Measurements from ENCODE around the gene OSBPL10. TPM values are rescaled to one million over a fixed set of nuclear protein-coding genes. Genes with fewer than 3 reads are reported as not detected.

The OSBPL10 gene
- polyA plus RNA-seq, 1 donor = 12.4 TPM

DNA sequence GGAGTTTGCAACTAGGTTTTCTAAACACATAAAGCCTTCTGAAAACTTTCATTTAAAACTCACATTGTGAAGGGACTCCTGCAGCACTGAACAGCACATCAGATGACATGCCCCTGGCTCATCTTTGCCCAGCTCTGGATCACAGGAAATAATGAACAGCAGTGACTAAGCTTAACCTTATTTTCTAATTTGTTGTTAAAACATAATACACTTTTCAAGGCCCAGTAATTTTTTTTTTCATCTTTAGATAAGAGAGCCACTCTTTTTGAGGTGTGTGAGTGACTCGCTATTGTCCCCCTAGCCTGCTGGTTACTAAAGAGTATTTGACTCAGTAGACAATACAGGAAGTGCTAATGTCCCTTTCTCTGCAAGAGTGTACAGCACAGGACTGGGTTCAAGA, 204.0 kb downstream of the OSBPL10 start:
- no peak for DNase-seq
- Histone ChIP-seq H3K27ac (ENCODE audit: low read length) (no peak overlapping the region), H3K4me3 (ENCODE audit: low read length) (no peak overlapping the region), H3K36me3 (ENCODE audit: control insufficient read depth, insufficient read depth, low read length) (no peaks in the 10 kb centered on the region), H3K9me3 (ENCODE audit: control insufficient read depth, low read depth, low read length) (no peaks in the 10 kb centered on the region), H3K27me3 (ENCODE audit: control insufficient read depth, insufficient read depth, low read length) (no peaks in the 10 kb centered on the region), H3K4me1 (ENCODE audit: control insufficient read depth, insufficient read depth, low read length) (no peaks in the 10 kb centered on the region)
- WGBS (ENCODE audit: insufficient coverage, low lambda C conversion rate) = no CpG with 5 or more reads among the region's 1 CpG

DNA sequence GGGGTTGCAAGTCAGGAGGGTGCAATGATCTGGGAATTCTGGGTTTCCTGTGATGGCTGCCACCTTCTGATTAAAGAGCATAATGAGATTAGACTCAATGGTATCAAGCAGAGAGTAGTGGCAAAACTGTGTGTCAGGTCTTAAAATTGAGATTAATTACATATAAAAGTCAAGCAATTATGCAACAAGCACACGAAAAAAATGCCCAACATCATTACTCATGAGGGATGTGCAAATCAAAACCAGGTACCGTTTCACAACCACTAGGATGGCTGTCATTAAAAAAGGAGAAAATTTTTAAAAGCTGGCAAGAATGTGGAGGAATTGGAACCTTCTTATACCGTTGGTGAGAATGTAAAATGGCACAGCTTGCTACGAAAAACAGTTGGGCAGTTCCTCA, 205.0 kb downstream of the OSBPL10 start:
- Histone ChIP-seq H3K4me1 (ENCODE audit: control insufficient read depth, insufficient read depth, low read length) (no peaks in the 10 kb centered on the region), H3K4me3 (ENCODE audit: low read length) (no peak overlapping the region), H3K27me3 (ENCODE audit: control insufficient read depth, insufficient read depth, low read length) (no peaks in the 10 kb centered on the region), H3K27ac (ENCODE audit: low read length) (no peak overlapping the region), H3K36me3 (ENCODE audit: control insufficient read depth, insufficient read depth, low read length) (no peaks in the 10 kb centered on the region), H3K9me3 (ENCODE audit: control insufficient read depth, low read depth, low read length) (no peaks in the 10 kb centered on the region)
- no peak for DNase-seq
- WGBS (ENCODE audit: insufficient coverage, low lambda C conversion rate) = 92% methylated on average over 2 of the region's 4 CpGs

DNA sequence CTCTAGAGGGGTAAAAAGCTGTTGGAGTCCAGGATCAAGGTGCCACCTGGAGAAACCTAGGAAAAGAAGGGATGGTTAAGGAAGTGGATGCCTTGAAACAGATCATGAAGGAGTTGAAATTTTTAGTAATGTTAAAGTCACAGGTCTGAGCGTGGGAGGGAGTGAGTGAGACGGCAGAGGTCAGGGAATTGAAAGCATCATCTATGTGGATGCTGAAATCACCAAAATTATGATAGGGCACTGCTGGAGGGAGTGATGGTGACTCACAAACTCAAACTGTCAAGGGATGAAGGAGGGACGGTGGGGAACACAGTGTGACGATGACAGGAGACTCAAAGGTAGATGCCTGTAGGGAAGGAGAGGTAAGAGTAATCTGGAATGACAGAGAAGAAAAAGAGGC, 205.7 kb downstream of the OSBPL10 start:
- H3K36me3 ChIP-seq (ENCODE audit: control insufficient read depth, insufficient read depth, low read length) = no peaks in the 10 kb centered on the region
- WGBS (ENCODE audit: insufficient coverage, low lambda C conversion rate) = 100% methylated on average over 4 of the region's 4 CpGs
- no peaks in the 10 kb centered on the region for H3K9me3 ChIP-seq (ENCODE audit: control insufficient read depth, low read depth, low read length)
- no peaks in the 10 kb centered on the region for H3K4me1 ChIP-seq (ENCODE audit: control insufficient read depth, insufficient read depth, low read length)
- no peak overlapping the region for H3K4me3 ChIP-seq (ENCODE audit: low read length)
- no peak overlapping the region for H3K27ac ChIP-seq (ENCODE audit: low read length)
- DNase-seq = no peak
- H3K27me3 ChIP-seq (ENCODE audit: control insufficient read depth, insufficient read depth, low read length) = no peaks in the 10 kb centered on the region

DNA sequence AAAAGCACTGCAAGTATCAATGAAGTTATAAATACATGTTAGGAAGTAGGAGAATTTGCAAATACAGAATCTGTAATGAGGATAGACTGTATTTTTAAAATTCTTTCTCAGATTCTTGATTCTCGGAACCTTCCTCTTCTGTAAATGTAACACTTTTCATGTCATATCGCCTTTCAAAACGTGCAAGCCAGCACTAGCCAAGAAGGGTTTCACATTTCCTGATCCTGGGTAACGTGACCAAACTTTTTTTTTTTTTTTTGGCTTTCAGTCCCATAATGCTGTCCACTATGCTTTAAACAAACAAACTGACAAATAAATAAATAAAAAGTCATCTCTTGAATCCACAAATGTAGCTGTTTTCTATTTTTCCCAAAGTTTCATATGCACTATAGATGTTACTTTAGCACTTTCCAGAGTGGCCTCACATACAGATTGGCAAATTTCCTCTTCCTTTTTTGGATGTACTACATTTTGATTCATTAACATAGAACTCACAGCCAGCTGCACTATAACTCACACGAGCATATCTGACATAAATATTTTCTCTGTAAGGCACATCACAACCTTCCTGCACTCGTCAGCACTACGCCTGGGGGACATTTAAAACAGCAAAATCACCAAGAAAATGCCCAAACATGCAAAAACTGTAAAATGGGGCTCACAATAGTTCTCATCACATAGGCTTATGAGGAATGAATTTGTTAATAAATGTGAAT, 208.1 kb downstream of the OSBPL10 start:
- Histone ChIP-seq H3K36me3 (ENCODE audit: control insufficient read depth, insufficient read depth, low read length) (no peaks in the 10 kb centered on the region), H3K9me3 (ENCODE audit: control insufficient read depth, low read depth, low read length) (no peaks in the 10 kb centered on the region), H3K27ac (ENCODE audit: low read length) (no peak overlapping the region), H3K4me1 (ENCODE audit: control insufficient read depth, insufficient read depth, low read length) (no peaks in the 10 kb centered on the region), H3K27me3 (ENCODE audit: control insufficient read depth, insufficient read depth, low read length) (no peaks in the 10 kb centered on the region), H3K4me3 (ENCODE audit: low read length) (no peak overlapping the region)
- WGBS (ENCODE audit: insufficient coverage, low lambda C conversion rate) = no CpG with 5 or more reads among the region's 7 CpGs
- no peak for DNase-seq

DNA sequence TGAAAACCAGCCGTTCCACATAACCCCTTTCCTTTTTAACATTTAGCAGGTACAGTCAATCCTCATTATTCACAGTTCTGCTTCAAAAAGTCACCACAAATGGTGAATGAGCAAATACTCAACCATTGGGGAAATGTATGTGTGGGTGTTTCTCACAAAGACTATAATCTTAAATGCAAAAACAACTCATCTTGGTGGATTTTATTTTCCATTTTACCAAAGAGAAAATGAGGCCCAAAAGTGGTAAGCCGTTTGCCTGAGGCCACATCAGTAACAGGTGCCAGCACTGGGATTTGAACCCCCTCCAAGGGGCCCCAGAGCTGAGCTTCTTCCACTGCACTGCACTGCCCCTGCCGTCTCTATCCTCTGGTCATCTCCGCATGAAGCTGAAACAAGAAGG, 208.8 kb downstream of the OSBPL10 start:
- H3K9me3 ChIP-seq (ENCODE audit: control insufficient read depth, low read depth, low read length) = no peaks in the 10 kb centered on the region
- no peak overlapping the region for H3K27ac ChIP-seq (ENCODE audit: low read length)
- H3K36me3 ChIP-seq (ENCODE audit: control insufficient read depth, insufficient read depth, low read length) = no peaks in the 10 kb centered on the region
- no peak overlapping the region for H3K4me3 ChIP-seq (ENCODE audit: low read length)
- WGBS (ENCODE audit: insufficient coverage, low lambda C conversion rate) = no CpG with 5 or more reads among the region's 4 CpGs
- H3K27me3 ChIP-seq (ENCODE audit: control insufficient read depth, insufficient read depth, low read length) = no peaks in the 10 kb centered on the region
- H3K4me1 ChIP-seq (ENCODE audit: control insufficient read depth, insufficient read depth, low read length) = no peaks in the 10 kb centered on the region
- DNase-seq = no peak

DNA sequence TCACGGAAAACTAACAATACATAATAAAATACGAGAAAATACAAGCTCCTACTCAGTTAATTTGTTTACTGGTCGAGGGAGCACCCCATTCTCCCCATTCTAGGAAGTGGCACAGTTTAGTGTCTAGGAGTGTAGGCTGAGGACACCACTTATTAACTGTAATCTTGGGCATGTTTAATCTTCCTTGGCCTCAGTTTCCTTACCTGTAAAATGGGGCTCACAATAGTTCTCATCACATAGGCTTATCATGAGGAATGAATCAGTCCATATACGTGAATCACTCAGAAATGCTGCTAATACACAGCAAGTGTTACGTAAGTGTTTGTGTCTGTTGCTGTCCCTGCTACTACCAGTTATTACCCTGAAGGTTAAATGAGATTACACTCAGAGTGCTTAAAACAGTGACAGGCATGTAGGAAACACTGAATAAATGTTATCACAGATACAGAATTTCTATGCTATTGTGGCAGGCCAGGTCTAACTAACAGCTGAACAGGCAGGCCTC, 210.2 kb downstream of the OSBPL10 start:
- Histone ChIP-seq H3K36me3 (ENCODE audit: control insufficient read depth, insufficient read depth, low read length) (no peaks in the 10 kb centered on the region), H3K27ac (ENCODE audit: low read length) (no peak overlapping the region), H3K27me3 (ENCODE audit: control insufficient read depth, insufficient read depth, low read length) (no peaks in the 10 kb centered on the region), H3K4me3 (ENCODE audit: low read length) (no peak overlapping the region), H3K4me1 (ENCODE audit: control insufficient read depth, insufficient read depth, low read length) (no peaks in the 10 kb centered on the region), H3K9me3 (ENCODE audit: control insufficient read depth, low read depth, low read length) (no peaks in the 10 kb centered on the region)
- DNase-seq = no peak
- 100% methylated on average over 3 of the region's 5 CpGs for WGBS (ENCODE audit: insufficient coverage, low lambda C conversion rate)

DNA sequence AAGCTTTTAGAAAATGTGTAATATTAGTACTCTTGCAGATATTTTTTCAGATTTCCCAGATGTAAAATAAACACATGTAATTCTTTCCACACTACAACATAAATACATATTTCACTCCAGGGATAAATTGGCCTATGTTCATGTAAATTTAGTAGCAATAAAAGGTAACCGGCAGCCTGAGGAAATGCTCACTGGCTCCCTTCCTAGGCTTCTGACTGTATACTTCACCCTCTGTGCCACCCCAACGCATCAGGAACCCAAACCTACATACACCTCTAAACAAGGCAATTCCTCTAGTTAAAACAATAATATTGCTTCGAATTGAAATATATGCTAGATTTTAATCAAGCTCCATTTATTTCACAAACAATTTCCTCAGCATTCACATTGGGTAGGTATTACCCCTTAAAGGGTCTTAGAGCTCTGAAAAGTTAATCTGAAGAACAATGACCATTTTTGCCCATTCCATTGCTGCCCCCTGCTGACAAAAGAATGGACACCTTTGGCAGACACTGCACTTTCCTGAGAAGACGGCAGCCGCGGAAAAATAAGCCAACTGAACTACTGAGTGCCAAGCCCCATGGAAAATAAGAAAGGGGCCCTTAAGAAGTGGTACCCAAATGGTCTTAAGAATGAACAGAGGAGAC, 212.5 kb downstream of the OSBPL10 start:
- no CpG with 5 or more reads among the region's 6 CpGs for WGBS (ENCODE audit: insufficient coverage, low lambda C conversion rate)
- H3K27me3 ChIP-seq (ENCODE audit: control insufficient read depth, insufficient read depth, low read length) = no peaks in the 10 kb centered on the region
- peak; percentile 19 to 33 for DNase-seq
- H3K9me3 ChIP-seq (ENCODE audit: control insufficient read depth, low read depth, low read length) = no peaks in the 10 kb centered on the region
- H3K36me3 ChIP-seq (ENCODE audit: control insufficient read depth, insufficient read depth, low read length) = no peaks in the 10 kb centered on the region
- no peaks in the 10 kb centered on the region for H3K4me1 ChIP-seq (ENCODE audit: control insufficient read depth, insufficient read depth, low read length)
- H3K27ac ChIP-seq (ENCODE audit: low read length) = no peak overlapping the region
- no peak overlapping the region for H3K4me3 ChIP-seq (ENCODE audit: low read length)

DNA sequence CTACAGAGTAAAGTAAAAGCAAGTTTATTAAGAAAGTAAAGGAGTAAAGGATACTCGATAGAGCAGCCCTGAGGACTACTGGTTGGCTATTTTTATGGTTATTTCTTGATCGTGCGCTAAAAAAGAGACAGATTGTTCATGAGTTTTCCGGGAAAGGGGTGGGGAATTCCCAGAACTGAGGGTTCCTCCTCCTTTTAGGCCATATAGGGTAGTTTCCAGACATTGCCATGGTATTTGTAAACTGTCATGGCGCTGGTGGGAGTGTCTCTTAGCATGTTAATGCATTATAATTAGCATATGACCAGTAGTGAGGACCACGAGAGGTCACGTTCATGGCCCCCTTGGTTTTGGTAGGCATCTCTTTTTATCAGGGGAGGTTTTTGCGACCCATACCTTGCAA, 213.1 kb downstream of the OSBPL10 start:
- no peak for DNase-seq
- no peaks in the 10 kb centered on the region for H3K4me1 ChIP-seq (ENCODE audit: control insufficient read depth, insufficient read depth, low read length)
- H3K36me3 ChIP-seq (ENCODE audit: control insufficient read depth, insufficient read depth, low read length) = no peaks in the 10 kb centered on the region
- WGBS (ENCODE audit: insufficient coverage, low lambda C conversion rate) = 100% methylated on average over 3 of the region's 8 CpGs
- H3K9me3 ChIP-seq (ENCODE audit: control insufficient read depth, low read depth, low read length) = no peaks in the 10 kb centered on the region
- no peaks in the 10 kb centered on the region for H3K27me3 ChIP-seq (ENCODE audit: control insufficient read depth, insufficient read depth, low read length)
- no peak overlapping the region for H3K27ac ChIP-seq (ENCODE audit: low read length)
- no peak overlapping the region for H3K4me3 ChIP-seq (ENCODE audit: low read length)

DNA sequence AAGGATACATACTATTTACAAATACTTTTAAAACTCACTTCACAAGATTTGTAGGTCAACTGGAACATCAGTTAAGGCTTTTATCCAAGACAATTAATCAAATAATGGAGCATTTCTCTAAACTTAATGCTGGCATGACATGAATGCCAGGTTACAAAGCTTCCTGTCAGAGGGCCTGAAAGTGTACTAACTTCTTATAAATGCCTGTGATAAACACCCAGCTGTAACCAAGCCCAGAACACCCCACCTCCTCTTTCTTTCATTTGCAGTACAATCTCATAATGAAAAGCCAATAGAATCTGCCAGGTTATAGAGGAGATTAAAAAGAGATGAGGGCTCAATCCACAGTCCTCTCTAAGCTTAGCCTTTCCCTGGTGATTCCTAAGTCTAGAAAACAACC, 214.4 kb downstream of the OSBPL10 start:
- H3K9me3 ChIP-seq (ENCODE audit: control insufficient read depth, low read depth, low read length) = no peaks in the 10 kb centered on the region
- no peaks in the 10 kb centered on the region for H3K4me1 ChIP-seq (ENCODE audit: control insufficient read depth, insufficient read depth, low read length)
- DNase-seq = no peak
- H3K36me3 ChIP-seq (ENCODE audit: control insufficient read depth, insufficient read depth, low read length) = no peaks in the 10 kb centered on the region
- no peaks in the 10 kb centered on the region for H3K27me3 ChIP-seq (ENCODE audit: control insufficient read depth, insufficient read depth, low read length)
- no peak overlapping the region for H3K27ac ChIP-seq (ENCODE audit: low read length)
- H3K4me3 ChIP-seq (ENCODE audit: low read length) = no peak overlapping the region

DNA sequence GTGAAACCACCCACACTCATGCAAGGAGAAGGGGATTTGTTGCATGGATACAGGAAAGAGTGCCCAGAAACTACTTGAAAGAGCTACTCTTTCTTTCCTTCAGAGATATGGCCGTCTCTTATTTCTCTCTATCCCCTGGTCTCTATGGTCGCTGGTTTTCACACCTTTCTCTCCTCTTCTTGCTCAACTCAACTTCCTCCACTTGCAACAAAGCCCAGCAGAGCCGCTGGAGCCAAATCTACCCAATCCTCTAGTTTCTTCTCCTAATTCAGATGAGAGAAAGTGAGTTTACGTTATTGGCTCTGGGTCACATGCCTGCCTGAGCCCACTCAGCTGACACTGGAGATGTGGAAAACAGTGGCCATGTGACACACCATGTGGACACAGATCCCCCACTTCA, 215.2 kb downstream of the OSBPL10 start:
- no peak for DNase-seq
- no peaks in the 10 kb centered on the region for H3K27me3 ChIP-seq (ENCODE audit: control insufficient read depth, insufficient read depth, low read length)
- no peaks in the 10 kb centered on the region for H3K4me1 ChIP-seq (ENCODE audit: control insufficient read depth, insufficient read depth, low read length)
- no CpG with 5 or more reads among the region's 4 CpGs for WGBS (ENCODE audit: insufficient coverage, low lambda C conversion rate)
- H3K27ac ChIP-seq (ENCODE audit: low read length) = no peak overlapping the region
- no peaks in the 10 kb centered on the region for H3K9me3 ChIP-seq (ENCODE audit: control insufficient read depth, low read depth, low read length)
- H3K36me3 ChIP-seq (ENCODE audit: control insufficient read depth, insufficient read depth, low read length) = no peaks in the 10 kb centered on the region
- H3K4me3 ChIP-seq (ENCODE audit: low read length) = no peak overlapping the region

DNA sequence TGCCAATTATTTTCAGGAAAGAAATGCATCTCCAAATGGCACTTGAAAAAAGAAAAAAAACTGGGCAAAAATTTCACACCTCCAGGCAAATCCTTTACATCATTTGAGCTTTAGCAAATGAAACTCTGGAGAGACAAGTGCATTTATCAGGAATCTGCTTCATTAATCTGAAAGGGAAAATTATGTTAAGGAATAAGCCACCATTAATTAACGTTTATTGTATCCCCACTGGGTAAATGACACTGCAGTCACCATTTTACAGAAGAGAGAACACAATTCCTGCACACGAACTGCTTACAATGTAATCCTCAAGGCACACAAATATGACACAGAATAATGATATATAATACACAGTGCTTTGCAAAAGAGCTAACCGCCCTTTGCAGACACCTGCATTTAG, 217.3 kb downstream of the OSBPL10 start:
- Histone ChIP-seq H3K4me1 (ENCODE audit: control insufficient read depth, insufficient read depth, low read length) (no peaks in the 10 kb centered on the region), H3K27me3 (ENCODE audit: control insufficient read depth, insufficient read depth, low read length) (no peaks in the 10 kb centered on the region), H3K27ac (ENCODE audit: low read length) (no peak overlapping the region), H3K9me3 (ENCODE audit: control insufficient read depth, low read depth, low read length) (no peaks in the 10 kb centered on the region), H3K4me3 (ENCODE audit: low read length) (no peak overlapping the region), H3K36me3 (ENCODE audit: control insufficient read depth, insufficient read depth, low read length) (no peaks in the 10 kb centered on the region)
- no CpG with 5 or more reads among the region's 3 CpGs for WGBS (ENCODE audit: insufficient coverage, low lambda C conversion rate)
- no peak for DNase-seq

All from large intestine (tissue), 3 donors.